Measurements from ENCODE around the gene CSRNP3. TPM values are rescaled to one million over a fixed set of nuclear protein-coding genes. Genes with fewer than 3 reads are reported as not detected.

CSRNP3 gene
- total and polyA plus RNA-seq, 2 donors from 2014 or later, result 3.3 to 6.4 TPM

- intact Hi-C loops (cut with DNase I), result no loop called here
These were observed 167.9 kb downstream of the CSRNP3 start for GRCh38 chr2:165637396-165637795.

GRCh38 chr2:165639504-165639903 is 170.0 kb downstream of the CSRNP3 start:
- DNase-seq, result no peak
- no peaks in the 10 kb centered on the region for H3K9me3 ChIP-seq (ENCODE audit: control insufficient read depth in 2 of 3, insufficient read depth in 1 of 3, low read length in 3 of 3)
- no peak overlapping the region for H3K4me3 ChIP-seq (ENCODE audit: low read length in 3 of 3)
- no peaks in the 10 kb centered on the region for H3K36me3 ChIP-seq (ENCODE audit: control insufficient read depth in 2 of 3, insufficient read depth in 3 of 3, low read length in 3 of 3)
- TF ChIP-seq CTCF (IDR thresholded peaks at IDR 0.05; ENCODE audit: borderline replicate concordance, extremely low read depth, insufficient read depth), result no peak
- H3K27me3 ChIP-seq (ENCODE audit: control insufficient read depth, insufficient read depth, low read length), result no peaks in the 10 kb centered on the region
- no peak overlapping the region for H3K9ac ChIP-seq (ENCODE audit: low read length in 3 of 3)
- FAIRE-seq, result no peak
- intact Hi-C loops (cut with DNase I), result no loop called here
- no peak overlapping the region for H3K27ac ChIP-seq (ENCODE audit: low read depth in 2 of 2, low read length in 2 of 2)
- H3K4me1 ChIP-seq (ENCODE audit: control insufficient read depth in 2 of 3, insufficient read depth in 2 of 3, low read depth in 1 of 3, low read length in 3 of 3), result no peaks in the 10 kb centered on the region

More at GRCh38 chr2:165637396-165637795, 167.9 kb downstream of the CSRNP3 start:
- H3K27ac ChIP-seq (ENCODE audit: low read depth in 2 of 2, low read length in 2 of 2), result no peak overlapping the region
- DNase-seq (no peak), FAIRE-seq (no peak)
- H3K27me3 ChIP-seq (ENCODE audit: control insufficient read depth, insufficient read depth, low read length), result no peaks in the 10 kb centered on the region
- no peaks in the 10 kb centered on the region for H3K9me3 ChIP-seq (ENCODE audit: control insufficient read depth in 2 of 3, insufficient read depth in 1 of 3, low read length in 3 of 3)
- H3K4me3 ChIP-seq (ENCODE audit: low read length in 3 of 3), result no peak overlapping the region
- TF ChIP-seq CTCF (IDR thresholded peaks at IDR 0.05; ENCODE audit: borderline replicate concordance, extremely low read depth, insufficient read depth), result no peak
- H3K9ac ChIP-seq (ENCODE audit: low read length in 3 of 3), result no peak overlapping the region
- no peaks in the 10 kb centered on the region for H3K36me3 ChIP-seq (ENCODE audit: control insufficient read depth in 2 of 3, insufficient read depth in 3 of 3, low read length in 3 of 3)
- H3K4me1 ChIP-seq (ENCODE audit: control insufficient read depth in 2 of 3, insufficient read depth in 2 of 3, low read depth in 1 of 3, low read length in 3 of 3), result no peaks in the 10 kb centered on the region

GRCh38 chr2:165640247-165640929 is 170.9 kb downstream of the CSRNP3 start:
- no peaks in the 10 kb centered on the region for H3K4me1 ChIP-seq (ENCODE audit: control insufficient read depth in 2 of 3, insufficient read depth in 2 of 3, low read depth in 1 of 3, low read length in 3 of 3)
- no peak overlapping the region for H3K27ac ChIP-seq (ENCODE audit: low read depth in 2 of 2, low read length in 2 of 2)
- H3K9ac ChIP-seq (ENCODE audit: low read length in 3 of 3), result no peak overlapping the region
- no peak overlapping the region for H3K4me3 ChIP-seq (ENCODE audit: low read length in 3 of 3)
- TF ChIP-seq CTCF (IDR thresholded peaks at IDR 0.05; ENCODE audit: borderline replicate concordance, extremely low read depth, insufficient read depth), result no peak
- DNase-seq (no peak), FAIRE-seq (no peak)
- no peaks in the 10 kb centered on the region for H3K36me3 ChIP-seq (ENCODE audit: control insufficient read depth in 2 of 3, insufficient read depth in 3 of 3, low read length in 3 of 3)
- intact Hi-C loops (cut with DNase I), result no loop called here
- no peaks in the 10 kb centered on the region for H3K9me3 ChIP-seq (ENCODE audit: control insufficient read depth in 2 of 3, insufficient read depth in 1 of 3, low read length in 3 of 3)
- H3K27me3 ChIP-seq (ENCODE audit: control insufficient read depth, insufficient read depth, low read length), result no peaks in the 10 kb centered on the region
